DMS53 treated with DMSO at 0.1 percent for 48 hours (cell line): ENCODE measurements around the gene METRN.

Source experiments
- DNase-seq: peaks from one replicate; lab custom pipeline; 2025; ENCODE audit not compliant: unreplicated experiment; lab: John Stamatoyannopoulos, UW

The METRN gene

GRCh38 chr16:722835-723633 lies 8.1 kb downstream of the METRN start:
- no peak for DNase-seq

GRCh38 chr16:723695-724094 lies 8.8 kb downstream of the METRN start:
- DNase-seq: no peak

- DNase-seq: no peak
Measured at GRCh38 chr16:724188-725040, 9.5 kb downstream of the METRN start.

- no peak for DNase-seq
Measured at GRCh38 chr16:725041-725376, 10.1 kb downstream of the METRN start.

GRCh38 chr16:725463-726187 lies 10.7 kb downstream of the METRN start:
- DNase-seq: no peak

- DNase-seq: no peak
Measured at GRCh38 chr16:726188-726437, 11.2 kb downstream of the METRN start.

GRCh38 chr16:726438-727290 lies 11.7 kb downstream of the METRN start, which contains the start of the genes CCDC78 and HAGHL:
TSS of gene CCDC78 (minus strand) at chr16:726443. CDS start at chr16:726367, 76 bp downstream.
TSS of gene HAGHL (plus strand) at chr16:727106. CDS start at chr16:727510, 404 bp downstream.
- peak; percentile 53 for DNase-seq

GRCh38 chr16:727291-727977 lies 12.5 kb downstream of the METRN start:
- DNase-seq: no peak

GRCh38 chr16:728131-728889 lies 13.4 kb downstream of the METRN start:
- DNase-seq: peak; percentile 55

- DNase-seq: no peak
Measured at GRCh38 chr16:728890-729744, 14.2 kb downstream of the METRN start.

- DNase-seq: no peak
Measured at GRCh38 chr16:729768-730665, 15.1 kb downstream of the METRN start.

GRCh38 chr16:730666-731509 lies 16.0 kb downstream of the METRN start:
- DNase-seq: no peak

GRCh38 chr16:732332-732731 lies 17.4 kb downstream of the METRN start:
- no peak for DNase-seq

GRCh38 chr16:732936-733335 lies 18.0 kb downstream of the METRN start:
- no peak for DNase-seq

- no peak for DNase-seq
Measured at GRCh38 chr16:733382-734207, 18.7 kb downstream of the METRN start.
